A549 (cell line): ENCODE data around the gene ASTL. TPM values are rescaled to one million over a fixed set of nuclear protein-coding genes. Genes with fewer than 3 reads are reported as not detected.

Experiments used
- ATAC-seq, 2 experiments: fragments of 200-7000 bp in 1 of 2; fragments of >200 bp in 1 of 2; cut with Nextera tagmentation in 1 of 2; cut with Tn5 transposase in 1 of 2; 3 replicates each; pipeline versions ENCODE4 v1.8.0 to v1.9.1; 2018 to 2020; ENCODE audit warnings: mild to moderate bottlenecking in 1 of 2, moderate library complexity in 1 of 2
- CTCF ChIA-PET: fragments of 300-600 bp; sonication (Branson Sonifier 250); formaldehyde crosslinking; extraction: SDS; loops from one replicate; lab custom pipeline; 2021; ENCODE audit warnings: antibody characterized with exemption, inconsistent platforms; lab: Yijun Ruan, JAX
- POLR2A ChIA-PET: fragments of 350-600 bp; formaldehyde crosslinking; extraction: SDS; loops from one replicate; lab custom pipeline; 2021; ENCODE audit warnings: antibody characterized with exemption, inconsistent platforms; lab: Yijun Ruan, JAX
- DNase-seq, 2 experiments: peaks; one replicate each; pipeline versions ENCODE4 v3.0.0 to v3.0.0-alpha.2; 2011 to 2016; ENCODE audit warnings: low read depth in 1 of 2, low spot score in 1 of 2
- FAIRE-seq: peaks from 2 replicates; lab custom pipeline; 2011; peaks lifted over from hg19 to GRCh38; lab: Jason Lieb, UNC
- H3K27ac ChIP-seq, 2 experiments: fragments of >200 bp; sonication (Bioruptor Twin); formaldehyde crosslinking; 3 replicates each; pipeline ENCODE4 v1.5.1; 2016 to 2017
- H3K4me1 ChIP-seq: fragments of >200 bp; sonication (Bioruptor Twin); formaldehyde crosslinking; 3 replicates; pipeline ENCODE4 v1.6.1; 2016
- H3K4me2 ChIP-seq: fragments of >200 bp; sonication (Bioruptor Twin); formaldehyde crosslinking; 3 replicates; pipeline ENCODE4 v1.6.1; 2016
- H3K4me3 ChIP-seq: fragments of >200 bp; sonication (Bioruptor Twin); formaldehyde crosslinking; 3 replicates; pipeline ENCODE4 v1.5.1; 2016
- H3K9me3 ChIP-seq: fragments of >200 bp; sonication (Bioruptor Twin); formaldehyde crosslinking; 3 replicates; pipeline ENCODE4 v1.6.1; 2016
- CEBPB ChIP-seq, 2 experiments: fragments of >200 bp in 1 of 2; sonication (Bioruptor Twin) in 1 of 2; formaldehyde crosslinking in 1 of 2; IDR thresholded peaks; 2 replicates each; pipeline ENCODE4 v1.6.1; 2012 to 2016
- CHD2 ChIP-seq: fragments of 150-350 bp; IDR thresholded peaks from 2 replicates; pipeline ENCODE4 v1.6.1; 2014; ENCODE audit warnings: low read length; ENCODE audit not compliant: partially characterized antibody
- EHF ChIP-seq: fragments of 250-450 bp; sonication (Bioruptor Pico); IDR thresholded peaks from 2 replicates; pipeline ENCODE4 v1.5.0; 2020; ENCODE audit warnings: mild to moderate bottlenecking
- FOXS1 ChIP-seq: fragments of 250-450 bp; sonication (Bioruptor Pico); IDR thresholded peaks from 2 replicates; pipeline ENCODE4 v1.5.0; 2020; ENCODE audit warnings: mild to moderate bottlenecking, moderate library complexity
- HES2 ChIP-seq: fragments of >200 bp; sonication (Bioruptor Twin); formaldehyde crosslinking; IDR thresholded peaks from 2 replicates; pipeline ENCODE4 v1.6.1; 2016
- HEYL ChIP-seq: fragments of 250-450 bp; sonication (Bioruptor Pico); IDR thresholded peaks from 2 replicates; pipeline ENCODE4 v1.8.0; 2021; ENCODE audit warnings: mild to moderate bottlenecking, moderate library complexity
- HOXB13 ChIP-seq: fragments of 250-450 bp; sonication (Bioruptor Pico); IDR thresholded peaks from 2 replicates; pipeline ENCODE4 v1.5.0; 2020; ENCODE audit warnings: low read depth, mild to moderate bottlenecking, moderate library complexity
- JUNB ChIP-seq: fragments of >200 bp; sonication (Bioruptor Twin); formaldehyde crosslinking; IDR thresholded peaks from 2 replicates; pipeline ENCODE4 v1.6.1; 2016
- MAFK ChIP-seq: fragments of 450-650 bp; IDR thresholded peaks from 2 replicates; pipeline ENCODE4 v1.6.1; 2014; ENCODE audit not compliant: partially characterized antibody
- MAZ ChIP-seq: fragments of 150-350 bp; IDR thresholded peaks from 2 replicates; pipeline ENCODE4 v1.6.1; 2014; ENCODE audit warnings: antibody characterized with exemption, low read depth, low read length, borderline replicate concordance
- MYC ChIP-seq: IDR thresholded peaks from 2 replicates; pipeline ENCODE4 v1.6.1; 2012; ENCODE audit warnings: mild to moderate bottlenecking, inconsistent platforms, low read length, improper control_type of control experiment, borderline replicate concordance
- NFE2L2 ChIP-seq: fragments of 150-350 bp; conservative IDR thresholded peaks from 2 replicates; pipeline ENCODE4 v1.6.1; 2014; ENCODE audit warnings: low read length
- NPAS2 ChIP-seq: fragments of 250-450 bp; sonication (Bioruptor Pico); IDR thresholded peaks from 2 replicates; pipeline ENCODE4 v1.8.0; 2022; ENCODE audit warnings: mild to moderate bottlenecking, moderate library complexity, borderline replicate concordance
- PHF8 ChIP-seq: fragments of 200-600 bp; sonication (generic); IDR thresholded peaks from 2 replicates; pipeline ENCODE4 v1.6.1; 2016; ENCODE audit warnings: low read depth, mild to moderate bottlenecking, antibody characterized with exemption, moderate library complexity, borderline replicate concordance
- RAD21 ChIP-seq, 2 experiments: fragments of >200 bp in 1 of 2; sonication (Bioruptor Twin) in 1 of 2; formaldehyde crosslinking in 1 of 2; IDR thresholded peaks in 1 of 2; conservative IDR thresholded peaks in 1 of 2; 2 replicates in 1 of 2; 3 replicates in 1 of 2; pipeline ENCODE4 v1.6.1; 2012 to 2018; ENCODE audit warnings: inconsistent platforms in 1 of 2
- RFX5 ChIP-seq: fragments of 450-650 bp; IDR thresholded peaks from 2 replicates; pipeline ENCODE4 v1.7.1; 2014; ENCODE audit warnings: antibody characterized with exemption, mild to moderate bottlenecking, moderate library complexity
- RNF2 ChIP-seq: fragments of 200-600 bp; sonication (generic); IDR thresholded peaks from 2 replicates; pipeline ENCODE4 v1.6.1; 2016; ENCODE audit warnings: low read depth, mild to moderate bottlenecking, antibody characterized with exemption, moderate library complexity, borderline replicate concordance
- SMC3 ChIP-seq: fragments of >200 bp; sonication (Bioruptor Twin); formaldehyde crosslinking; IDR thresholded peaks from 3 replicates; pipeline ENCODE4 v1.6.1; 2018; ENCODE audit warnings: inconsistent platforms
- SREBF2 ChIP-seq: fragments of 450-650 bp; IDR thresholded peaks from 2 replicates; pipeline ENCODE4 v1.6.1; 2014; ENCODE audit warnings: mild to moderate bottlenecking, moderate library complexity
- ZNF302 ChIP-seq: fragments of 250-450 bp; sonication (Bioruptor Pico); IDR thresholded peaks from 2 replicates; pipeline ENCODE4 v1.9.0; 2021; ENCODE audit warnings: inconsistent platforms, mild to moderate bottlenecking, moderate library complexity
- WGBS: methylation state at CpG from one replicate; pipeline ENCODE4 v1.1.6; 2017; ENCODE audit errors: missing lambda C conversion rate; 5-methylcytosine and 5-hydroxymethylcytosine counted together
- polyA plus RNA-seq, 4 experiments: library from polyadenylated mRNA; depleted of rRNA in 3 of 4; stranded (reverse); fragments of >200 nt; fragmentation: RNase III in 1 of 4; extraction: RNeasy Plus Mini Kit Qiagen cat#74134 plus additional on column Dnase treatment in 1 of 4; gene quantifications; 2 replicates in 3 of 4; 3 replicates in 1 of 4; pipeline ENCODE4 v1.2.3, GENCODE V29; 2011 to 2017
- TF ChIP-seq, protein P1 (sequence below): fragments of 250-450 bp; sonication (Bioruptor Pico); IDR thresholded peaks from 2 replicates; pipeline ENCODE4 v1.5.0; 2020; ENCODE audit warnings: low read depth, mild to moderate bottlenecking, moderate library complexity
- TF ChIP-seq, protein P2 (sequence below): fragments of 150-350 bp; IDR thresholded peaks from 2 replicates; pipeline ENCODE4 v1.6.1; 2014; ENCODE audit warnings: low read depth, mild to moderate bottlenecking, low read length
- TF ChIP-seq, protein P3 (sequence below): IDR thresholded peaks from 2 replicates; pipeline ENCODE4 v1.6.1; 2012; ENCODE audit warnings: low read depth, borderline replicate concordance

The ASTL gene
- polyA plus RNA-seq, 2 of the 4 experiments (the other 2 are of a cell fraction) = not detected

GRCh38 chr2:96097441-96097840 is 40.9 kb downstream of the ASTL start:
- ATAC-seq = no peak
- ChIA-PET CTCF (interaction anchor here (0.9 to 15.3 kb wide), 4 partner anchors 9 to 26 kb away, joined by 3 to 126 read pairs (median 4); partner anchors contain the start of gene ADRA2B), POLR2A (no interaction called here)
- Histone ChIP-seq H3K27ac (no peak overlapping the region), H3K4me1 (no peaks in the 10 kb centered on the region; the same call in 2 of the 3 replicates), H3K4me2 (no peak overlapping the region), H3K9me3 (no peaks in the 10 kb centered on the region), H3K4me3 (no peak overlapping the region)
- TF ChIP-seq ZNF302 = no peak
- no peak for TF ChIP-seq HOXB13
- TF ChIP-seq CHD2 = no peak
- TF ChIP-seq MAZ = no peak
- TF ChIP-seq PHF8 = no peak
- no peak for TF ChIP-seq CEBPB (IDR thresholded peaks at IDR 0.05)
- TF ChIP-seq FOXS1 (CRISPR knock-in tag) = no peak
- no peak for TF ChIP-seq RFX5
- no peak for TF ChIP-seq SREBF2
- WGBS = 52% methylated on average over 5 of the region's 5 CpGs
- FAIRE-seq = no peak
- DNase-seq = no peak

- CTCF ChIA-PET = interaction anchor here (15.3 kb wide), 1 partner anchor 19 kb away, joined by 126 read pairs; the partner anchor contains the start of gene ADRA2B
- Histone ChIP-seq H3K27ac (no peak overlapping the region), H3K4me3 (no peak overlapping the region), H3K4me2 (no peak overlapping the region), H3K4me1 (peaks cover 12% of the 10 kb centered on the region; the same call in 1 of the 3 replicates), H3K9me3 (no peaks in the 10 kb centered on the region)
- no peak for FAIRE-seq
- DNase-seq = no peak
- POLR2A ChIA-PET = no interaction called here
- 73% methylated on average over 7 of the region's 7 CpGs for WGBS
- ATAC-seq = no peak
- TF ChIP-seq RAD21 (conservative IDR thresholded peaks at IDR 0.05 in 1 of 2, IDR thresholded peaks at IDR 0.05 in 1 of 2) = no peak
- TF ChIP-seq JUNB = no peak
- TF ChIP-seq SMC3 = no peak
- TF ChIP-seq, protein P1, sequence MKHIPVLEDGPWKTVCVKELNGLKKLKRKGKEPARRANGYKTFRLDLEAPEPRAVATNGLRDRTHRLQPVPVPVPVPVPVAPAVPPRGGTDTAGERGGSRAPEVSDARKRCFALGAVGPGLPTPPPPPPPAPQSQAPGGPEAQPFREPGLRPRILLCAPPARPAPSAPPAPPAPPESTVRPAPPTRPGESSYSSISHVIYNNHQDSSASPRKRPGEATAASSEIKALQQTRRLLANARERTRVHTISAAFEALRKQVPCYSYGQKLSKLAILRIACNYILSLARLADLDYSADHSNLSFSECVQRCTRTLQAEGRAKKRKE (CRISPR knock-in tag) = no peak
- no peak for TF ChIP-seq HES2
- TF ChIP-seq MAFK = peak; percentile 77
Observed at GRCh38 chr2:96095116-96095636, 43.1 kb downstream of the ASTL start.

- no peak overlapping the region for H3K4me2 ChIP-seq
- no peak for FAIRE-seq
- no peak for TF ChIP-seq CEBPB (IDR thresholded peaks at IDR 0.05)
- TF ChIP-seq, all 56 proteins: peak for 0
- POLR2A ChIA-PET = no interaction called here
- Histone ChIP-seq H3K9me3 (no peaks in the 10 kb centered on the region), H3K4me1 (peaks cover 12% of the 10 kb centered on the region; the same call in 1 of the 3 replicates), H3K27ac (no peak overlapping the region), H3K4me3 (no peak overlapping the region)
- DNase-seq (no peak), ATAC-seq (no peak)
- 74% methylated on average over 4 of the region's 4 CpGs for WGBS
- CTCF ChIA-PET = interaction anchor here (1.0 to 2.4 kb wide), 3 partner anchors 23 to 100 kb away, joined by 3 to 17 read pairs (median 3); partner anchors contain the start of gene ADRA2B
Observed at GRCh38 chr2:96093528-96093927, 44.8 kb downstream of the ASTL start.

GRCh38 chr2:96092951-96093350 is 45.4 kb downstream of the ASTL start:
- Histone ChIP-seq H3K27ac (no peak overlapping the region), H3K4me2 (no peak overlapping the region), H3K9me3 (no peaks in the 10 kb centered on the region), H3K4me1 (peaks cover 12% of the 10 kb centered on the region; the same call in 1 of the 3 replicates), H3K4me3 (no peak overlapping the region)
- FAIRE-seq (no peak), ATAC-seq (no peak), DNase-seq (no peak)
- ChIA-PET CTCF (interaction anchor here (0.9 to 3.0 kb wide), 5 partner anchors 15 to 100 kb away, joined by 3 to 17 read pairs (median 3); partner anchors contain the start of gene ADRA2B), POLR2A (no interaction called here)
- WGBS = 87% methylated on average over 3 of the region's 3 CpGs
- TF ChIP-seq NPAS2 (CRISPR knock-in tag) (no peak), EHF (no peak), HES2 (no peak), HEYL (CRISPR knock-in tag) (no peak), MYC (no peak), NFE2L2 (no peak), RNF2 (no peak)
- TF ChIP-seq, protein P2, sequence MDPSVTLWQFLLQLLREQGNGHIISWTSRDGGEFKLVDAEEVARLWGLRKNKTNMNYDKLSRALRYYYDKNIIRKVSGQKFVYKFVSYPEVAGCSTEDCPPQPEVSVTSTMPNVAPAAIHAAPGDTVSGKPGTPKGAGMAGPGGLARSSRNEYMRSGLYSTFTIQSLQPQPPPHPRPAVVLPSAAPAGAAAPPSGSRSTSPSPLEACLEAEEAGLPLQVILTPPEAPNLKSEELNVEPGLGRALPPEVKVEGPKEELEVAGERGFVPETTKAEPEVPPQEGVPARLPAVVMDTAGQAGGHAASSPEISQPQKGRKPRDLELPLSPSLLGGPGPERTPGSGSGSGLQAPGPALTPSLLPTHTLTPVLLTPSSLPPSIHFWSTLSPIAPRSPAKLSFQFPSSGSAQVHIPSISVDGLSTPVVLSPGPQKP = no peak
- TF ChIP-seq, protein P3, sequence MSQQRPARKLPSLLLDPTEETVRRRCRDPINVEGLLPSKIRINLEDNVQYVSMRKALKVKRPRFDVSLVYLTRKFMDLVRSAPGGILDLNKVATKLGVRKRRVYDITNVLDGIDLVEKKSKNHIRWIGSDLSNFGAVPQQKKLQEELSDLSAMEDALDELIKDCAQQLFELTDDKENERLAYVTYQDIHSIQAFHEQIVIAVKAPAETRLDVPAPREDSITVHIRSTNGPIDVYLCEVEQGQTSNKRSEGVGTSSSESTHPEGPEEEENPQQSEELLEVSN = no peak
